ENCODE data around the gene RELCH.

- no peak for TF ChIP-seq POLR2A (IDR thresholded peaks at IDR 0.05)
- TF ChIP-seq, protein P1, sequence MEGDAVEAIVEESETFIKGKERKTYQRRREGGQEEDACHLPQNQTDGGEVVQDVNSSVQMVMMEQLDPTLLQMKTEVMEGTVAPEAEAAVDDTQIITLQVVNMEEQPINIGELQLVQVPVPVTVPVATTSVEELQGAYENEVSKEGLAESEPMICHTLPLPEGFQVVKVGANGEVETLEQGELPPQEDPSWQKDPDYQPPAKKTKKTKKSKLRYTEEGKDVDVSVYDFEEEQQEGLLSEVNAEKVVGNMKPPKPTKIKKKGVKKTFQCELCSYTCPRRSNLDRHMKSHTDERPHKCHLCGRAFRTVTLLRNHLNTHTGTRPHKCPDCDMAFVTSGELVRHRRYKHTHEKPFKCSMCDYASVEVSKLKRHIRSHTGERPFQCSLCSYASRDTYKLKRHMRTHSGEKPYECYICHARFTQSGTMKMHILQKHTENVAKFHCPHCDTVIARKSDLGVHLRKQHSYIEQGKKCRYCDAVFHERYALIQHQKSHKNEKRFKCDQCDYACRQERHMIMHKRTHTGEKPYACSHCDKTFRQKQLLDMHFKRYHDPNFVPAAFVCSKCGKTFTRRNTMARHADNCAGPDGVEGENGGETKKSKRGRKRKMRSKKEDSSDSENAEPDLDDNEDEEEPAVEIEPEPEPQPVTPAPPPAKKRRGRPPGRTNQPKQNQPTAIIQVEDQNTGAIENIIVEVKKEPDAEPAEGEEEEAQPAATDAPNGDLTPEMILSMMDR (IDR thresholded peaks at IDR 0.05), result no peak
Observed at GRCh38 chr18:62339106-62339988, 152.3 kb downstream of the RELCH start.

Data from uterus (tissue), 2 donors.